HEK293 (cell line): Measurements from ENCODE around the gene POLR3B.

ENCODE experiments used
- CTCF ChIA-PET: fragments of 350-600 bp; formaldehyde crosslinking; extraction: SDS; loops from one replicate; lab custom pipeline; 2021; ENCODE audit warnings: antibody characterized with exemption; lab: Yijun Ruan, JAX
- POLR2A ChIA-PET: fragments of 300-600 bp; formaldehyde crosslinking; extraction: SDS; loops from one replicate; lab custom pipeline; 2020; ENCODE audit warnings: antibody characterized with exemption, inconsistent platforms; lab: Yijun Ruan, JAX
- H3K27ac ChIP-seq: fragments of 200-500 bp; sonication (Bioruptor generic); 2 replicates; pipeline ENCODE4 v1.5.1; 2014; ENCODE audit warnings: low read depth, low read length, control low read depth, inconsistent platforms; ENCODE audit errors: extremely low read depth
- H3K36me3 ChIP-seq, 2 experiments: fragments of 200-500 bp in 1 of 2; sonication (Bioruptor generic) in 1 of 2; 1 replicate in 1 of 2; 2 replicates in 1 of 2; pipeline ENCODE4 v1.5.1; 2014 to 2017; ENCODE audit warnings: inconsistent platforms in 2 of 2, low read length in 2 of 2; ENCODE audit not compliant: control insufficient read depth in 2 of 2, insufficient read depth in 1 of 2
- H3K4me1 ChIP-seq: fragments of 200-500 bp; sonication (Bioruptor generic); 2 replicates; pipeline ENCODE4 v1.5.1; 2014; ENCODE audit warnings: mild to moderate bottlenecking, low read length, inconsistent platforms; ENCODE audit not compliant: control insufficient read depth, insufficient read depth
- H3K4me3 ChIP-seq: 2 replicates; pipeline ENCODE4 v1.5.1; 2011; ENCODE audit warnings: low read depth, mild to moderate bottlenecking, control low read depth, low read length, moderate library complexity
- H3K9me3 ChIP-seq: fragments of 200-500 bp; sonication (Bioruptor generic); 2 replicates; pipeline ENCODE4 v1.5.1; 2014; ENCODE audit warnings: low read depth, low read length, inconsistent platforms; ENCODE audit not compliant: control insufficient read depth, insufficient read depth
- HOXD13 ChIP-seq: sonication (generic); formaldehyde crosslinking; IDR thresholded peaks from 2 replicates; pipeline ENCODE4 v1.8.0; 2022; ENCODE audit warnings: missing genetic modification reagents, borderline replicate concordance
- KLF1 ChIP-seq: fragments of 450-650 bp; formaldehyde crosslinking; IDR thresholded peaks from 2 replicates; pipeline ENCODE4 v1.5.1; 2016; ENCODE audit warnings: missing biosample characterization, missing genetic modification characterization
- MYNN ChIP-seq: fragments of 450-650 bp; formaldehyde crosslinking; IDR thresholded peaks from 2 replicates; pipeline ENCODE4 v1.5.1; 2016; ENCODE audit warnings: missing biosample characterization, missing genetic modification characterization, borderline replicate concordance
- SCRT1 ChIP-seq: fragments of 450-650 bp; formaldehyde crosslinking; IDR thresholded peaks from 2 replicates; pipeline ENCODE4 v1.5.1; 2016; ENCODE audit warnings: missing biosample characterization, missing genetic modification characterization, borderline replicate concordance
- SP7 ChIP-seq: fragments of 450-650 bp; formaldehyde crosslinking; IDR thresholded peaks from 2 replicates; pipeline ENCODE4 v1.5.1; 2016; ENCODE audit warnings: missing biosample characterization, missing genetic modification characterization
- ZBTB49 ChIP-seq: fragments of 450-650 bp; formaldehyde crosslinking; IDR thresholded peaks from 2 replicates; pipeline ENCODE4 v1.5.1; 2016; ENCODE audit warnings: missing biosample characterization, missing genetic modification characterization, low read depth
- ZNF157 ChIP-seq: fragments of 450-650 bp; formaldehyde crosslinking; IDR thresholded peaks from 2 replicates; pipeline ENCODE4 v1.5.1; 2016; ENCODE audit warnings: missing biosample characterization, missing genetic modification characterization
- ZNF169 ChIP-seq: fragments of 450-650 bp; formaldehyde crosslinking; IDR thresholded peaks from 2 replicates; pipeline ENCODE4 v1.5.1; 2016; ENCODE audit warnings: missing biosample characterization, missing genetic modification characterization
- ZNF174 ChIP-seq: fragments of 450-650 bp; formaldehyde crosslinking; IDR thresholded peaks from 2 replicates; pipeline ENCODE4 v1.5.0; 2017; ENCODE audit warnings: missing biosample characterization, mild to moderate bottlenecking, missing genetic modification characterization
- ZNF202 ChIP-seq: fragments of 450-650 bp; formaldehyde crosslinking; IDR thresholded peaks from 2 replicates; pipeline ENCODE4 v1.5.1; 2016; ENCODE audit warnings: missing biosample characterization, missing genetic modification characterization, borderline replicate concordance
- ZNF221 ChIP-seq: fragments of 450-650 bp; formaldehyde crosslinking; IDR thresholded peaks from 2 replicates; pipeline ENCODE4 v1.5.1; 2017; ENCODE audit warnings: missing biosample characterization, missing genetic modification characterization, borderline replicate concordance
- ZNF292 ChIP-seq: fragments of 450-650 bp; formaldehyde crosslinking; IDR thresholded peaks from 2 replicates; pipeline ENCODE4 v1.5.1; 2016; ENCODE audit warnings: low read depth, missing biosample characterization, missing genetic modification characterization, borderline replicate concordance
- ZNF302 ChIP-seq: fragments of 450-650 bp; formaldehyde crosslinking; IDR thresholded peaks from 2 replicates; pipeline ENCODE4 v1.5.1; 2016; ENCODE audit warnings: missing biosample characterization, missing genetic modification characterization, low read depth
- ZNF350 ChIP-seq: fragments of 450-650 bp; formaldehyde crosslinking; IDR thresholded peaks from 2 replicates; pipeline ENCODE4 v1.5.0; 2017; ENCODE audit warnings: missing biosample characterization, mild to moderate bottlenecking, missing genetic modification characterization
- ZNF362 ChIP-seq: fragments of 450-650 bp; formaldehyde crosslinking; IDR thresholded peaks from 2 replicates; pipeline ENCODE4 v1.5.1; 2016; ENCODE audit warnings: missing biosample characterization, missing genetic modification characterization
- ZNF433 ChIP-seq: fragments of 450-650 bp; formaldehyde crosslinking; IDR thresholded peaks from 2 replicates; pipeline ENCODE4 v1.5.1; 2016; ENCODE audit warnings: missing biosample characterization, missing genetic modification characterization, low read depth
- ZNF521 ChIP-seq: fragments of 450-650 bp; formaldehyde crosslinking; IDR thresholded peaks from 2 replicates; pipeline ENCODE4 v1.5.1; 2017; ENCODE audit warnings: missing biosample characterization, mild to moderate bottlenecking, missing genetic modification characterization
- ZNF629 ChIP-seq: fragments of 450-650 bp; formaldehyde crosslinking; IDR thresholded peaks from 2 replicates; pipeline ENCODE4 v1.5.1; 2017; ENCODE audit warnings: missing biosample characterization, missing genetic modification characterization
- ZNF639 ChIP-seq: fragments of 450-650 bp; formaldehyde crosslinking; IDR thresholded peaks from 2 replicates; pipeline ENCODE4 v1.5.1; 2016; ENCODE audit warnings: missing biosample characterization, missing genetic modification characterization
- ZNF777 ChIP-seq: fragments of 450-650 bp; formaldehyde crosslinking; IDR thresholded peaks from 2 replicates; pipeline ENCODE4 v1.5.1; 2017; ENCODE audit warnings: missing biosample characterization, missing genetic modification characterization, borderline replicate concordance
- ZNF837 ChIP-seq: fragments of 450-650 bp; formaldehyde crosslinking; IDR thresholded peaks from 2 replicates; pipeline ENCODE4 v1.5.1; 2016; ENCODE audit warnings: missing biosample characterization, missing genetic modification characterization

The POLR3B gene

GRCh38 chr12:106333756-106334155 is 23.8 kb upstream of the POLR3B start:
- no peaks in the 10 kb centered on the region for H3K4me1 ChIP-seq
- ChIA-PET POLR2A (no interaction called here), CTCF (interaction anchor here (0.6 kb wide), 1 partner anchor 8 kb away, joined by 3 read pairs; no protein-coding TSS in a partner anchor)
- no peaks in the 10 kb centered on the region for H3K9me3 ChIP-seq
- TF ChIP-seq ZNF521 (tag by site-specific recombination) (no peak), ZNF221 (tag by site-specific recombination) (no peak), ZNF169 (no peak), ZNF639 (tag by site-specific recombination) (no peak), MYNN (no peak), ZNF292 (no peak), KLF1 (tag by site-specific recombination) (no peak), ZNF157 (tag by site-specific recombination) (no peak), ZNF174 (tag by site-specific recombination) (no peak), SP7 (no peak), SCRT1 (no peak), HOXD13 (CRISPR knock-in tag) (no peak), ZNF433 (tag by site-specific recombination) (no peak), ZNF202 (tag by site-specific recombination) (no peak), ZBTB49 (tag by site-specific recombination) (no peak), ZNF837 (tag by site-specific recombination) (no peak), ZNF777 (tag by site-specific recombination) (no peak)
- H3K27ac ChIP-seq, result no peak overlapping the region
- peaks cover 0 to 18% of the 10 kb centered on the region in 2 experiments; a peak in 1 of 3 replicates for H3K36me3 ChIP-seq
- no peak overlapping the region for H3K4me3 ChIP-seq

- Histone ChIP-seq H3K27ac (no peak overlapping the region), H3K4me3 (no peak overlapping the region), H3K36me3 (peaks cover 0 to under 1% of the 10 kb centered on the region in 2 experiments; a peak in 2 of 3 replicates), H3K9me3 (no peaks in the 10 kb centered on the region), H3K4me1 (no peaks in the 10 kb centered on the region)
- POLR2A ChIA-PET, result no interaction called here
- TF ChIP-seq ZNF169 (no peak), ZNF302 (tag by site-specific recombination) (no peak), ZNF350 (tag by site-specific recombination) (no peak), ZNF629 (no peak), ZNF362 (tag by site-specific recombination) (no peak)
- TF ChIP-seq, all 188 proteins: peak for 0
- CTCF ChIA-PET, result interaction anchor here (0.6 to 1.9 kb wide), 3 partner anchors 16 to 665 kb away, joined by 3 to 5 read pairs (median 3); partner anchors contain the start of gene POLR3B
These were observed 16.3 kb upstream of the POLR3B start for GRCh38 chr12:106341086-106341877.
